HG03060 (cell line): Measurements from ENCODE around the gene EHBP1L1.
"Not testable (repeated sequence)": the region's sequence is repeated elsewhere in the genome, so short reads cannot be mapped to it uniquely, and the experiment has no call there.

Experiments used
- ATAC-seq: cut with Tn5 transposase; IDR thresholded peaks from one replicate; pipeline ENCODE4 v1.9.1; 2021; ENCODE audit warnings: low read depth, moderate number of reproducible peaks; ENCODE audit not compliant: unreplicated experiment

The EHBP1L1 gene

DNA sequence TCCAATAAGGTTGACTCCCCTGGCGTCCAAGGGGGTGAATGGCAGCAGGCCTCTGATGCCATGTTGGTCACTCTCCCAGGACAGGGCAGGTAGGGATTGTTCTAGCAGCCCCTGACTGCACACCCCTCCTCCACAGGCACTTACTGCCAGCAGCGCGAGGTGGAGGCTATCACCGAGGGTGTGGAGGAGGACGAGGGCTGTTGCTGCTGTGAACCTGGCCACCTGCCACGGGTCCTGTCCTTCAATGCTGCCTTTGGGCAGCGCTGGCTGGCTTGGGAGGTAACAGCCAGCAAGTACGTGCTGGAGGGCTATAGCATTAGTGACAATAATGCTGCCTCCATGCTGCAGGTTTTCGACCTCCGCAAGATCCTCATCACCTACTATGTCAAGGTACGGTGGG, 54.4 kb downstream of the EHBP1L1 start:
- ATAC-seq = no peak

DNA sequence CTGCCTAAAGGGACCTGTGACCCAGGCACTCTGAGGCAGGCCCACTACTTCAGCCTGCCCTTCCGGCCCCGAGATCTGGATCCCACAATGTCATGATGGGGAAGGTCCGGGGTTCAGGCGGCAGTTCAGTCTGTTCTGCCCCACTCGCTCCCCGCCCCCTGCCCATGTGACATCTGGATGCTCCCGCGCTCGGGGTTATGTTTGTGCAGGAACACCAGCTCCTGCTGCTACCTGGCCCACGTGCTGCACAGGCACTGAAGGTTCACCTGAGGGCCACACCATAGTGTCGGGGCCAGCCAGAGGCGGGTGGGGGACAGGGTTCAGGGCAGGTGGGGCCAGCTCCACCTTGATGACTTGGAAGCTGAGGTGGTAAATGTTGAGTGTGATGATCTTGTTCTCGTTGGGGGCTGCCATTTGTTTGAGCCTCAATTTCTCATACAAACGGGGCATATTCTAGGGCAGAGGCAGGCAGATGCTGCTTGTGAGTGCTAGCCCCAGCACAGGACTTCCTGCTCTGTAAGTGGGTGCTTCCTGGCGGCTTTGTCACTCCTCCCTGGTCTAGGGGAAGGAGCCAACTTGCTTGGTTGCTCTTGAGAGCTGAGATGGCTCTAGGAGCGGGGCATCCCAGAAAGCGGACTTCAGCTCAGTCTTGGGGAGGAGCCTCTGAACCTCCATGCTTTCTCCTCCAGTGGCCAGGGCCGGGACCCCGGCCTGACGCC, 57.7 kb downstream of the EHBP1L1 start:
- ATAC-seq = no peak

DNA sequence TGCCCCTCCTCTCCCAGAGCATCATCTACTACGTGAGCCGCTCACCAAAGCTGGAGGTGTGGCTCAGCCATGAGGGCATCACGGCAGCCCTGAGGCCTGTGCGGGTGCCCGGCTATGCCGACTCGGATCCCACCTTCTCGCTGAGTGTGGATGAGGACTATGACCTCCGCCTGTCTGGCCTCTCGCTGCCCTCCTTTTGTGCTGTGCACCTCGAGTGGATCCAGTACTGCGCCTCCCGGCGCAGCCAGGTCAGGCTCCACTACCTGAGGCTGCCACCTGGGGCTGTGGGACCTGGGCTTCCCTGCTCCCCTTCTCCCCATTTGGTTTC, 58.2 kb downstream of the EHBP1L1 start:
- no peak for ATAC-seq

DNA sequence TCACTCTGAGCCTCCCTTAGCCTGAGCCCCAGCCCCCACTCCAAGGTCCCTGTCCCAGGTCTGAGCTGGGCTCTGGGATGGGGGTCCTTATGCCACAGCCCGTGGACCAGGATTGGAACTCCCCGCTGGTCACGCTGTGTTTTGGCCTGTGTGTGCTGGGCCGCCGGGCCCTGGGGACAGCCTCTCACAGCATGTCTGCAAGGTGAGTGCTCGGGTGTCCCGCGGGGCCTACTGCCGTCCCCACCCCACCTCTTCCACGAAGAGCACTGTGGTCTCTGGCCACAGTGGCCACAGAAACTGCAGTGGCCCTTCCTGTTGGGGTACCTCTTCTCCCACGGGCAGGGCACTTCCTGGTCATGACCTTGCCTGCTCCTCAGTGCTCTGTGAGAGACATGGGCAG, 58.6 kb downstream of the EHBP1L1 start:
- no peak for ATAC-seq

DNA sequence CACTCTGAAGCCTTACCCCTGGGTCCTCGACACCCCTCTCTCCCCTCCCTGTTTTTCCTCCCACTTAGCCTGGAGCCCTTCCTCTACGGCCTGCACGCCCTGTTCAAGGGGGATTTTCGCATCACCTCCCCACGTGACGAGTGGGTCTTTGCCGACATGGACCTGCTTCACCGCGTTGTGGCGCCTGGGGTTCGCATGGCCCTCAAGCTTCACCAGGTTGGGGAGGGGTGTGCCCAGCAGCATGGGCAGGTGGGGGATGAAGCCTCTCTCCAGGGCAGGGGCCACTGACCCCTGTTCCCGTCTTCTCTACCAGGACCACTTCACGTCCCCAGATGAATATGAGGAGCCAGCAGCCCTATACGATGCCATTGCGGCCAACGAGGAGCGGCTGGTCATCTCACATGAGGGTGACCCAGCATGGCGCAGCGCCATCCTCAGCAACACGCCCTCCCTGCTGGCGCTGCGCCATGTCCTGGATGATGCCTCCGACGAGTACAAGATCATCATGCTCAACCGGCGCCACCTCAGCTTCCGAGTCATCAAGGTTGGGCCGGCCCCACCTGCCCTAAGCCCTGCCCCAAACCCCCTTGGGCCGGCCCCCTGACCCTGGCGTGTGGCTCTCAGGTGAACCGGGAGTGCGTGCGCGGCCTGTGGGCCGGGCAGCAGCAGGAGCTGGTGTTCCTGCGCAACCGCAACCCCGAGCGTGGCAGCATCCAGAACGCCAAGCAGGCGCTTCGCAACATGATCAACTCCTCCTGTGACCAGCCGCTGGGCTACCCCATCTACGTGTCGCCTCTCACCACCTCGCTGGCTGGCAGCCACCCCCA, 59.3 kb downstream of the EHBP1L1 start:
- no peak for ATAC-seq

DNA sequence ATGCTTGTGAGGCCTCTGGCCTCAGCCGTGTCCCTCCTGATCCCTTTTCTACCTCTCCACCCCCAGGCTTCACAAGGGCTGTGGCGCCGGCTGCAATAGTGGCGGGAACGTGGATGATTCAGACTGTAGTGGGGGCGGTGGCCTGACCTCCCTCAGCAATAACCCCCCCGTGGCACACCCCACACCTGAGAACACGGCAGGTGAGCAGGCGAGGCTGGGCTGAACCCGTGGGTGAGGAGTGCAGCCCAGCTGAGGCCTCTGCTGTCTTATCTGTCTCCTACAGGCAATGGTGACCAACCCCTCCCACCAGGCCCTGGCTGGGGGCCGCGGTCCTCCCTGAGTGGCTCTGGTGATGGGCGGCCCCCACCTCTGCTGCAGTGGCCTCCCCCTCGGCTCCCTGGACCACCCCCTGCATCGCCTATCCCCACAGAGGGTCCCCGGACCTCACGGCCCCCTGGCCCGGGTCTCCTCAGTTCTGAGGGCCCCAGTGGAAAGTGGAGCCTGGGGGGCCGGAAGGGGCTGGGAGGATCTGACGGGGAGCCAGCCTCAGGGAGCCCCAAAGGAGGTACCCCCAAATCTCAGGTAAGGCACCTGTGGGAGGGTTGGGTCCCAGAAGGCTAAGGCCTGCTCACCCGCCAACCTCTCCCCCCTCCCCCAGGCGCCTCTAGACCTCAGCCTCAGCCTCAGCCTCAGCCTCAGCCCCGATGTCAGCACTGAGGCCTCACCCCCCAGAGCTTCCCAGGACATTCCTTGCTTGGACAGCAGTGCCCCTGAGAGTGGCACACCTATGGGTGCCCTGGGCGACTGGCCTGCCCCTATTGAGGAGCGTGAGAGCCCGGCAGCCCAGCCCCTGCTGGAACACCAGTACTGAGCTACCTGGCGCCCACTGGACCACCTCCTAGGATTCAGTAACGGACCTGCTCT, 60.5 kb downstream of the EHBP1L1 start:
- ATAC-seq = no peak

DNA sequence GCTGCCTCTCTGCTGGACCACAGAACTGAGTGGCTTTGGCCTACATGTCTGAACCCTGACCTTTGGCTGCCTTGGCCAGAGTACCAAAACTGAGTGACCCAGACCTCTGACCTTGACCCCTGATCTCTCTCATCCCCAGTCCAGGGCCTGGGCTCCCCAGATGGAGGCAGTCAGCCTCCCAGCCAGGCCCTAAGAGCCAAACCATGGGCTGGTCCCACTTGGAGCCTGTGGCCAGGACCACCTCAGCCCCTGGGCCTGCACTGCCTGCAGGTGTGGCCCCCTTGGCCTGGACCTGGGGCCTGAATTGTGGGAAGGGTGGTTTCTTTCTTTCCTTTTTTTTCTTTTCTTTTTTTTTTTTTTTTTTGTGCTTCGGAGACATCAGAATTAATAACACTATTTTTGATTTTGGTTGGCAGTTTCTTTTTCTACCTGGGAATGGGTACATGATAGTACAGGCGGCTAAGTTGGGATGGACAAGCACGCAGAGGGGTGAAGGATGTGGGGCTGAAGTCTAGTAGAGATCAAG, 61.2 kb downstream of the EHBP1L1 start:
- ATAC-seq = no peak

DNA sequence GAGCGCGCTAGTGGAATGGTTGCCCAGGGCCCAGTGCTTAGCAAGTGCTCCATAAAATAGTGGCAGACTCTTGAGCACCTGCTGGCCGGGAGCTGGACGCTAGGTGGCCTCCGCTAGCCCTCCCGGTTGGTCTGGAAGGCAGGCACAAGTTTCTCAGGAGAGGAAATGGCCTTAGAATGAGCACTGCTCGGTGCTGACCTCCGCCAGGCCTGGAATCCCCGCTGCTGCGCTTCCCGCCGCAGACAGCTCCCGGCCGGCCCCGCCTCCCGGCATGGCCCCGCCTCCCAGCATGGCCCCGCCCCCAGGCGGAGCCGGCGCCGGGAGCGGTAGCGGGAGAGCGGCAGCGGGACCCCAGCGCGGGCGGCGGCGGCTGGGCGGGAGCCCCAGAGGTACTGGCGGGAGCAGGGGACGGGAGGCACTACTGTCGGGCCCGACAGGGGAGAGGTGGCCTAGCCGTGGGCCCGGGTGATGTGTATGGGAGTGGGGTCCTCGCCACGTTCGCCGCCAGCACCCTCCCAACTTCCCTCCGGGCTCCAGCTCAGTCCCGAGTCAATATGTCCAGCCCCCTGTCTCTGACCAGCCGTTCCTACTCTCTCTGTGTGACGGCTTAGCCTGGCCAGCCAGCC, 62.1 kb downstream of the EHBP1L1 start, which contains the start of gene SIPA1:
SIPA1 (plus strand) TSS at position 308 of the 626 bp plus-strand sequence. CDS start 2,821 bp downstream, outside the sequence.
- ATAC-seq = no peak

DNA sequence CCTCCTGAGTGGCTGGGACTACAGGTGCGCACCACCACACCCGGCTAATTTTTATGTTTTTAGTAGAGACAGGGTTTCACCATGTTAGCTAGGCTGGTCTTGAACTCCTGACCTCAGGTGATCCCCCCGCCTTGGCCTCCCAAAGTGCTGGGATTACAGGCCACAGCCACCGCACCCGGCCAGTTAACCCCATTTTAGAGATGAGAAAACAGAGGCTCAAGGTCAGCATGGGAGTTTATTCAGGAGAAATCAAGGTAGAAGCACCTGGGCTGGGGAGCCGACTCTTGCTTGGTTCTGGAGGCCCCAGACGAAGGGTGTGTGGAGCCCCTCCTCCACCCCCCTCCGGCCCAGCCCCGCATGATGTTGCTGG, 63.4 kb downstream of the EHBP1L1 start:
- ATAC-seq = not testable (repeated sequence)

DNA sequence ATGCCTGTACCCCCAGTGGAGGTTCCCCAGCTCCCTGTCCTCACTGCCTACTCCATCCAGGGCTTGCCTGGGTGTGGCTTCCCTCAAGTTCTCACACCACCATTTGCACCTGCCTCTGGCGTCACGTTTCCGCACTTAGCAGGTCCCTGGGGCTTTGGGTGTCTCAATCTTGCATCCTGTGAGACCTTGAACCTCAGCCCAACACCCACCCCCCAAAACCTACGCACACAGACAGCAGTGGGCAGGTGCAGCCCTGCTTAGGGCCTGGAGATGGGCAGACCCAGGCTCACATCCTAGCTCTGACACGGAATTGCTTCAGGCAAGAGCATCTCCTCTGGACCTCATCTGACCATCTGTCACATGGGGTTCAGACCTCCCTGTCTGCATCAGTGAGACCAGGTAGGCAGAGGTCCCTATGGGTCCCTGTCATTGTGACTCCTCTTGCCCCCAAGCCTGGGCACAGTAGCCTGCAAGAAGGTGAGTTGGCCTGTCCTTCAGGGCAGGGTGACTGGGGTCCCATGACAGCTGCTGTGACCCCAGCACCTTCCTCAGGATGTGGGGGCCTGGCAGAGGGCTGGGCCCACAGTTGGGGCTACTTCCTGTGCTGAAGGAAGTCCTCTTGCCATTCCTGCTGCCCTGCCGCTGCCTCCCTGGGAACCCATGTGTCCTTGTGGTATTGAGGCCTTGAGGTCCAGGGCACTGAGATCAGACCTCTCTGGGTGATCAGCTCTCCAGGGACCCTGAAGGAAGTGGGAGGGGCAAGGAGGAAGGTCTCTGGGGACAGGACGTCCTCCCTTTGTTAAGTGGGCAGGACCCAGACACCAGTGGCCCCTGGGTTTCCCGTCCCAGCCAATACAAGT, 64.0 kb downstream of the EHBP1L1 start:
- ATAC-seq = no peak

DNA sequence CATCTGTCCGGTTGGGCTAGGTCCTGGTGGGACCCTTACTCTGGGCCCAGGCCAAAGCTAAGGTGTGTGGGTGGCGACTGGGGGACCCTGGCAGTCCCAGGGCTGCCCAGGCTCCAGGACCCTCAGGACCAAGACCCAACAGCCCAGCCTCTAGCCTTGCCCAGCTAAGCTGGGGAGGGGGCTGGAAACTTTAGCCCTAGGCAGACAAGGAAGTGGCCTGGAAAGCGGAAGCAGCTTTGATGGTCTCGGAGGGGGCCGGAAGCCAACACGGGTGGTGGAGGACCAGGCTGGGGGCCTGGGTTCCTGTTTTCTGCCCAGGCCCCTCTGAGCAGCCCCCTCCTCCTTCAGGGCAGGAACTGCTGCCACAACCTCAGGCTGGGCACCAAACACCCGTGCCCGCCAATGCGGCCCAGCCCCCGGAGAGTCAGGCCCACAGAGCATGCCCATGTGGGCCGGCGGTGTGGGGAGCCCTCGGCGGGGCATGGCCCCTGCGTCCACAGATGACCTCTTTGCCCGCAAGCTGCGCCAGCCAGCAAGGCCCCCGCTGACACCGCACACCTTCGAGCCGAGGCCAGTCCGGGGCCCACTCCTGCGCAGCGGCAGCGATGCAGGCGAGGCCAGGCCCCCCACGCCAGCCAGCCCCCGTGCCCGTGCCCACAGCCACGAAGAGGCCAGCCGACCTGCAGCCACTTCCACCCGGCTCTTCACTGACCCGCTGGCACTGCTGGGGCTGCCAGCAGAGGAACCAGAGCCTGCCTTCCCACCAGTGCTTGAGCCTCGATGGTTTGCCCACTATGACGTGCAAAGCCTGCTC, 64.8 kb downstream of the EHBP1L1 start:
- ATAC-seq = no peak

DNA sequence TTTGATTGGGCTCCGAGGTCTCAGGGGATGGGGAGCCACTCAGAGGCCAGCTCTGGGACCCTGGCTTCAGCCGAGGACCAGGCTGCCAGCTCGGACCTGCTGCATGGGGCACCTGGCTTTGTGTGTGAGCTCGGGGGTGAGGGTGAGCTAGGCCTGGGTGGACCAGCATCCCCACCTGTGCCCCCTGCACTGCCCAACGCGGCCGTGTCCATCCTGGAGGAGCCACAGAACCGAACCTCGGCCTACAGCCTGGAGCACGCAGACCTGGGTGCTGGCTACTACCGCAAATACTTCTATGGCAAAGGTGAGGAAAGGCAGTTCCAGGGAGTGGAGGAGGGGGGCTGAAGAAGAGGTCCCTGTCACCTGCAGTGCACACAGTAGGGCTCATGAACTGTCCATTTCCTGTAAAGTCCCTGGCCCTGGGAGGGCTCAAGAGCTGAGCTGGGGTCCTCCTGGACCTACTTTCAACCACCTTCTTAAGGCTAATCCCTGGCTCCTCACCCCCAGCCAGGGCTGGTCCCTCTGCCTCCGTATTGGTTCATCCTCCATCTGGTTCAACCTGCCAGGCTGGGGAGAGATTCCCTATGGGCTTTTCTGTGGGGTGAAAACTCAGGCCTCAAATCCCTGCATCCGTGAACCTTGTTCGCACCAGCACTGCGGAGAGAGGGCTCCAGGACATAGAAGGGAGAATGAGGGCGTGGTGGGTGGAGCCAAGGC, 65.6 kb downstream of the EHBP1L1 start:
- no peak for ATAC-seq
